Adrenal gland (tissue), 12 donors: ENCODE data around the gene NBAS. TPM values are rescaled to one million over a fixed set of nuclear protein-coding genes. Genes with fewer than 3 reads are reported as not detected.

ENCODE experiments used
- DNase-seq, 7 donors: peaks; one replicate each; pipeline ENCODE4 v3.0.0-alpha.2; 2019 to 2020
- H3K27ac ChIP-seq, 5 donors: fragments of 200-600 bp; sonication (generic) in 4 of 5; 1 replicate in 3 of 5; 2 replicates in 2 of 5; pipeline versions ENCODE4 v1.5.1 to v1.8.0; 2016 to 2020; ENCODE audit warnings: mild to moderate bottlenecking in 1 of 5
- H3K27me3 ChIP-seq: fragments of 200-600 bp; 2 replicates; pipeline ENCODE4 v1.8.0; 2021
- H3K36me3 ChIP-seq, 2 donors: fragments of 200-600 bp; replicated peaks in 1 of 2; 1 replicate in 1 of 2; 2 replicates in 1 of 2; pipeline versions ENCODE4 v1.5.1 to v1.8.0; 2018 to 2022
- H3K4me1 ChIP-seq, 2 donors: fragments of 200-600 bp; replicated peaks in 1 of 2; 1 replicate in 1 of 2; 2 replicates in 1 of 2; pipeline versions ENCODE4 v1.5.1 to v1.8.0; 2018 to 2021
- H3K4me3 ChIP-seq, 4 donors: fragments of 200-600 bp; sonication (generic) in 3 of 4; one replicate each; pipeline ENCODE4 v1.5.1; 2016 to 2018
- H3K9me3 ChIP-seq, 3 donors: fragments of 200-600 bp; sonication (generic) in 1 of 3; replicated peaks in 1 of 3; 1 replicate in 2 of 3; 2 replicates in 1 of 3; pipeline versions ENCODE4 v1.5.1 to v1.8.0; 2016 to 2021
- POLR2A ChIP-seq, 2 donors: fragments of 450-650 bp; IDR thresholded peaks; one replicate each; pipeline ENCODE4 v1.6.1; 2017; ENCODE audit warnings: antibody characterized with exemption in 2 of 2, mild to moderate bottlenecking in 2 of 2, moderate library complexity in 1 of 2
- WGBS, 4 donors: extraction: QIAGEN DNeasy Blood & Tissue Kit in 2 of 4; methylation state at CpG; one replicate each; pipeline versions ENCODE4 v1.1.5 to v1.1.7; 2013 to 2017; 5-methylcytosine and 5-hydroxymethylcytosine counted together
- intact Hi-C, 2 donors: fragments of 100-400 bp; cut with DNase I; formaldehyde crosslinking; loops; one replicate each; pipeline versions ENCODE4 v1.14.1 to v1.15.0; 2022 to 2023
- polyA plus RNA-seq, 3 donors: library from polyadenylated mRNA; stranded (reverse); fragments of 200-250 nt in 2 of 3; fragments of 350-450 nt in 1 of 3; fragmentation: Illumina TruSeq in 1 of 3; extraction: RNeasy Lipid Tissue Mini Kit (QIAGEN cat#74804) in 1 of 3; gene quantifications; one replicate each; pipeline ENCODE4 v1.2.3, GENCODE V29; 2013 to 2014
- total RNA-seq, 9 donors: library from RNA; depleted of rRNA in 4 of 9; stranded (reverse); fragments of >200 nt in 4 of 9; fragments of 120-200 nt in 1 of 9; fragmentation: NEBNext Ultra II Directional in 1 of 9; extraction: Animal tissue kit (Norgen Biotek cat#: 25700) in 1 of 9; gene quantifications; one replicate each; pipeline versions ENCODE4 v1.1.0 to v1.2.4, GENCODE V29; 2013 to 2023
- TF ChIP-seq, protein P1 (sequence below), 6 experiments: fragments of 450-650 bp in 4 of 6; fragments of 200-600 bp in 2 of 6; sonication (generic) in 1 of 6; IDR thresholded peaks; 1 replicate in 5 of 6; 2 replicates in 1 of 6; pipeline versions ENCODE4 v1.5.1 to v1.8.0; 2016 to 2021; ENCODE audit warnings: antibody characterized with exemption in 6 of 6, mild to moderate bottlenecking in 2 of 6, moderate library complexity in 1 of 6
- donor health status: healthy with polysubstance abuse.
- donor health status: Bipolar disorder and iron deficiency.
- donor health status: DM: yes; HTN: yes; CAD: no.
- donor health status: DM: no; HTN: no; CAD: no.
- donor health status: DM: no; HTN: no; CAD: no.
- donor health status: DM: yes; HTN: yes; CAD: no.

Gene NBAS
- total and polyA plus RNA-seq, 12 donors, result 22.0 to 62.4 (median 46.2) TPM

GRCh38 chr2:15517793-15518192, 43.3 kb downstream of the NBAS start:
- TF ChIP-seq, protein P1, sequence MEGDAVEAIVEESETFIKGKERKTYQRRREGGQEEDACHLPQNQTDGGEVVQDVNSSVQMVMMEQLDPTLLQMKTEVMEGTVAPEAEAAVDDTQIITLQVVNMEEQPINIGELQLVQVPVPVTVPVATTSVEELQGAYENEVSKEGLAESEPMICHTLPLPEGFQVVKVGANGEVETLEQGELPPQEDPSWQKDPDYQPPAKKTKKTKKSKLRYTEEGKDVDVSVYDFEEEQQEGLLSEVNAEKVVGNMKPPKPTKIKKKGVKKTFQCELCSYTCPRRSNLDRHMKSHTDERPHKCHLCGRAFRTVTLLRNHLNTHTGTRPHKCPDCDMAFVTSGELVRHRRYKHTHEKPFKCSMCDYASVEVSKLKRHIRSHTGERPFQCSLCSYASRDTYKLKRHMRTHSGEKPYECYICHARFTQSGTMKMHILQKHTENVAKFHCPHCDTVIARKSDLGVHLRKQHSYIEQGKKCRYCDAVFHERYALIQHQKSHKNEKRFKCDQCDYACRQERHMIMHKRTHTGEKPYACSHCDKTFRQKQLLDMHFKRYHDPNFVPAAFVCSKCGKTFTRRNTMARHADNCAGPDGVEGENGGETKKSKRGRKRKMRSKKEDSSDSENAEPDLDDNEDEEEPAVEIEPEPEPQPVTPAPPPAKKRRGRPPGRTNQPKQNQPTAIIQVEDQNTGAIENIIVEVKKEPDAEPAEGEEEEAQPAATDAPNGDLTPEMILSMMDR (IDR thresholded peaks at IDR 0.05), result no peak
- no peak for TF ChIP-seq POLR2A (IDR thresholded peaks at IDR 0.05)
- WGBS, 4 donors, result 80 to 88% (median 84%) methylated on average over 2 of the region's 2 CpGs

GRCh38 chr2:15511686-15512085, 49.4 kb downstream of the NBAS start:
- H3K27ac ChIP-seq, result no peak overlapping the region
- H3K9me3 ChIP-seq, result no peaks in the 10 kb centered on the region
- peaks cover 0 to 3% of the 10 kb centered on the region in 2 donors for H3K36me3 ChIP-seq
- intact Hi-C loops, result no loop called here
- H3K4me3 ChIP-seq, result no peak overlapping the region
- DNase-seq, result no peak
- TF ChIP-seq, protein P1 (IDR thresholded peaks at IDR 0.05), result no peak
- no peak for TF ChIP-seq POLR2A (IDR thresholded peaks at IDR 0.05)
- H3K4me1 ChIP-seq, result no peaks in the 10 kb centered on the region
- no peaks in the 10 kb centered on the region for H3K27me3 ChIP-seq
- 88 to 100% (median 95%) methylated on average over 1 of the region's 1 CpG for WGBS, 4 donors

More at GRCh38 chr2:15517793-15518192, 43.3 kb downstream of the NBAS start:
- Histone ChIP-seq H3K4me1 (no peaks in the 10 kb centered on the region), H3K27me3 (no peaks in the 10 kb centered on the region), H3K36me3 (no peaks in the 10 kb centered on the region), H3K27ac (no peak overlapping the region), H3K9me3 (no peaks in the 10 kb centered on the region), H3K4me3 (no peak overlapping the region)
- no peak for DNase-seq
- intact Hi-C loops, result no loop called here

- Histone ChIP-seq H3K27ac (no peak overlapping the region), H3K27me3 (no peaks in the 10 kb centered on the region), H3K4me3 (no peak overlapping the region), H3K36me3 (peaks cover 0 to 3% of the 10 kb centered on the region in 2 donors), H3K9me3 (no peaks in the 10 kb centered on the region), H3K4me1 (peaks cover 0 to 5% of the 10 kb centered on the region in 2 donors)
- no peak for DNase-seq
- TF ChIP-seq, protein P1 (IDR thresholded peaks at IDR 0.05), result no peak
- TF ChIP-seq POLR2A (IDR thresholded peaks at IDR 0.05), result no peak
- WGBS, 4 donors, result 88 to 100% (median 97%) methylated on average over 1 of the region's 1 CpG
- intact Hi-C loops, result no loop called here
These were observed 50.6 kb downstream of the NBAS start for GRCh38 chr2:15510552-15510951.

DNA sequence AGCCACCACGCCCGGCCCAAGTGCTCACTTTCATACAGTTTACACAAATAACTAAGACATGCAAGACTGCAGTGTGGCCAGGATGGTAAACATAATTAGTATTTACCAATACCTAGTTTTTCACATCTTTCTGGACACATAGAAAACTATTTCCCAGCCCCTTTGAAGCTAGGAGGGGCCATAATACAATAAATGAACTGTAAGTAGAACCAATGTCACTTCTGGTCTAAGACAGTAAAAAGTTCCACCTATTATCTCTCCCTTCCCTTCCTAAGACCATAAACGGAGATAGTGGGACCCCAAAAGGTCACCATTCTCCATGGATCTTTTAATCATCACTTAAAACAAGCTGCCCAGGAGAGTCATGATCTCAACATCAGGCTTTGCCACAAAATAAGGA, 51.0 kb downstream of the NBAS start:
- no peak for DNase-seq
- no peak for TF ChIP-seq POLR2A (IDR thresholded peaks at IDR 0.05)
- WGBS, 4 donors, result 95 to 98% (median 97%) methylated on average over 3 of the region's 3 CpGs
- no peaks in the 10 kb centered on the region for H3K9me3 ChIP-seq
- H3K4me1 ChIP-seq, result peaks cover 0 to 5% of the 10 kb centered on the region in 2 donors
- H3K4me3 ChIP-seq, result no peak overlapping the region
- intact Hi-C loops, result no loop called here
- no peaks in the 10 kb centered on the region for H3K27me3 ChIP-seq
- H3K27ac ChIP-seq, result no peak overlapping the region
- peaks cover 0 to 3% of the 10 kb centered on the region in 2 donors for H3K36me3 ChIP-seq

- no peak overlapping the region for H3K27ac ChIP-seq
- no peak for DNase-seq
- peaks cover 0 to 4% of the 10 kb centered on the region in 2 donors for H3K36me3 ChIP-seq
- TF ChIP-seq, protein P1 (IDR thresholded peaks at IDR 0.05), result no peak
- no peak for TF ChIP-seq POLR2A (IDR thresholded peaks at IDR 0.05)
- no peaks in the 10 kb centered on the region for H3K27me3 ChIP-seq
- intact Hi-C loops, result no loop called here
- peaks cover 0 to 5% of the 10 kb centered on the region in 2 donors for H3K4me1 ChIP-seq
- WGBS, 4 donors, result 94 to 96% (median 94%) methylated on average over 3 of the region's 3 CpGs
- no peak overlapping the region for H3K4me3 ChIP-seq
- no peaks in the 10 kb centered on the region for H3K9me3 ChIP-seq
These were observed 53.4 kb downstream of the NBAS start for GRCh38 chr2:15507697-15508096.
